GM12801 (cell line): Measurements from ENCODE around the gene ZNF496.

Source experiments
- TF ChIP-seq, protein P1 (sequence below): IDR thresholded peaks from one replicate; pipeline ENCODE4 v1.5.1; 2011; ENCODE audit warnings: control low read depth; ENCODE audit not compliant: insufficient read length; ENCODE audit errors: extremely low read depth

ZNF496 gene

DNA sequence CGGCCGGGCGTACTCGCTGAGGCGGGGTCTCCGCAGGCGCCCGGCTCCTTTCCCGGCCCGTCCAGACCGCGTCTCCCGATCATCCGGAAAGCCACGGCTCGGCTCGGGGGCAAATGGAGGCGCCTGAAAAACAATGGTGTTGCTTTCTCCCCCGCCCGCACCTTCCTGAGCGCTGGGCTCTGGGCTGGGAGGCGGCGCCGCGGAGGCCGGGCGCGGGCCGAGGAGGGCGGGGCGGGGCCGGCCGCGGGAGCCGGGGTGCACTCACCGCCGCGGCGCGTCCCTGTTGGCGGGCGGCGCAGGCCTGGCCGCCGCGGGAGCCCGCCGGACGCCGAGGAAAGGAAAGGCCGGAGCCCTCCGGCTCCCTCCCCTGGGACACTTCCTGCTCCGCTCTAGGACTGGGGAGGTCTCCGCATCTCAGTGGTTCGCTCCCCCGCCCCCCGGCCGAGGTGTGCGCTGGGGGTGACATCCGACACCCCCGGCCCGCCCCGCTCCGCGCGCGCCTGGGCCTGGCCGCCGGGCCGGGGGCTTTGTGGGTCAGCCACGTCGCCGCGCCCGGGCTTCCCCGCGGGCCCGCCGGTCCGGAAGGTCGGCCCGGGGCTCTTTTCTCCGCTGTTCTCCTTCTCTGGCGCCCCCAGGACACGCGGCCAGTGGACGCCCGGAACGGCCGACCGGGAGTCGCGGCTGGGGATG is at the start of gene ZNF496:
Gene ZNF496, minus strand, starts transcription at position 343 of the 690 bp plus-strand sequence. CDS start 2,289 bp downstream, outside the sequence.
- TF ChIP-seq, protein P1, sequence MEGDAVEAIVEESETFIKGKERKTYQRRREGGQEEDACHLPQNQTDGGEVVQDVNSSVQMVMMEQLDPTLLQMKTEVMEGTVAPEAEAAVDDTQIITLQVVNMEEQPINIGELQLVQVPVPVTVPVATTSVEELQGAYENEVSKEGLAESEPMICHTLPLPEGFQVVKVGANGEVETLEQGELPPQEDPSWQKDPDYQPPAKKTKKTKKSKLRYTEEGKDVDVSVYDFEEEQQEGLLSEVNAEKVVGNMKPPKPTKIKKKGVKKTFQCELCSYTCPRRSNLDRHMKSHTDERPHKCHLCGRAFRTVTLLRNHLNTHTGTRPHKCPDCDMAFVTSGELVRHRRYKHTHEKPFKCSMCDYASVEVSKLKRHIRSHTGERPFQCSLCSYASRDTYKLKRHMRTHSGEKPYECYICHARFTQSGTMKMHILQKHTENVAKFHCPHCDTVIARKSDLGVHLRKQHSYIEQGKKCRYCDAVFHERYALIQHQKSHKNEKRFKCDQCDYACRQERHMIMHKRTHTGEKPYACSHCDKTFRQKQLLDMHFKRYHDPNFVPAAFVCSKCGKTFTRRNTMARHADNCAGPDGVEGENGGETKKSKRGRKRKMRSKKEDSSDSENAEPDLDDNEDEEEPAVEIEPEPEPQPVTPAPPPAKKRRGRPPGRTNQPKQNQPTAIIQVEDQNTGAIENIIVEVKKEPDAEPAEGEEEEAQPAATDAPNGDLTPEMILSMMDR: no peak

DNA sequence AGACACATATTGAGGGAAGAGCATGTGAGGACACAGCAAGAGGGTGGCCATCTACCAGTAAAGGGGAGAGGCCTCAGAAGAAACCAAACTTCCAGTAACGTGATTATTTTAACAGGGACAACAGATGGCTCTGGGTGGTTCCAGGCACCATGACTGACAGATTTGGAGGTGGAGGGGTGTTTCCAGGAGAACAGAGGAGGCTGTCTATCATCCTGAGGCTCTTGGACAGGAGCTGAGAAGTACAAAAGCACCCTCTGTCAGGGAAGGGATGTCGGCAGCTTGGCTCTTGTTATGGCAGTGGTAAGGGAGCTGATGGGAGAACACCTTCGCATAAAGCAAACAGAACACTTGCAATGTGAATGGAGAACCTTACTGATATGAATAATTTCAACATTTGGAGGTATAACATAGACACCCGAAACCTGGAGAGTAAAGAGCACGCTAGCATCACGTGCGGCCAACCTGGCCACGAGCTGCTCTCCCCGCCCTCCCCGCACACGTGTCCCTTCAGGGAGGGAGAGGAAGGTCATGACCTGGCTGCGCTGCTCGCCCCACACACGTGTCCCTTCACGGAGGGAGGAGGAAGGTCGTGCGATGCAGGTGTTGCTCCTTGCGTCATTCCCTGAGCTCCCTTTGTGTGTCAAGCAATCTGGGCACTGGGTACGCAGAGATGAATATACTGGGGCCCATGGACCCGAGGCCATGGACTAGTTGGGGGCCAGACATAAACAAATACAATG is 46.8 kb upstream of the ZNF496 start:
- TF ChIP-seq, protein P1: no peak

DNA sequence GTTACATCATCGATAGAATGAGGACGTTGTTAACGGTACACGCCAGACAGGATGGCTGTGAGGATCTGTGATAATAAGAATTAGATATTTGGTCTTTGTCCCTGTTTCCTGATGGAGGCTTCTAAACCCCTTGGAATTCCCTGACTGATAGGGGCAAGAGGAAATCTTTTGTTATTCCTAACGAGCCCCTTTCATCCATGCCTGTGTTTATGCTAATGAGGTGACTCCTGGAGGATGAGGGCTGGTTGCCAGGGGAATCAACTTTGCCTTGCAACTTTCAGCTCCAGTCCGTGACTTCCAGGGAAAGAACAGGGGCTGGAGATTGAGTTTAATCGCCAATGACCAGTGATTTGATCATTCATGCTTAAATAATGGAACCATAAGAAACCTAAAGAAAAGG is 45.0 kb upstream of the ZNF496 start:
- TF ChIP-seq, protein P1: no peak

DNA sequence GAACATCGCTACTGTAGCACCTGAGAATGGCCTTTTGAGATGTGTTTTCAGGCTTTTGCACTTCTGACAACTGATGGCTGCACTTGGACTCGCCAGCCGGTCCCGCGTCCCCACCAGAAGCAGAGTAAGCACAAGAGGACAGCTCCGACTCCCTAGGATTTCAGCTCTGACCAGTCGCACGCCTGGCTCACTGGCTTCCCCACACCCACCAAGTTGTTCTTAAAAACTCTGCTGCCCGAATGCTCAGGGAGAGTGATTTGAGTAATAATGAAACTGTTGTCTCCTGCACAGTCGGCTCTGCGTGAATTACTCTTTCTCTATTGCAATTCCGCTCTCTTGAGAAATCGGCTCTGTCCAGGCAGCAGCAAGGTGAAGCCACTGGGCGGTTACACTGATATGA is 44.1 kb upstream of the ZNF496 start:
- TF ChIP-seq, protein P1: no peak

DNA sequence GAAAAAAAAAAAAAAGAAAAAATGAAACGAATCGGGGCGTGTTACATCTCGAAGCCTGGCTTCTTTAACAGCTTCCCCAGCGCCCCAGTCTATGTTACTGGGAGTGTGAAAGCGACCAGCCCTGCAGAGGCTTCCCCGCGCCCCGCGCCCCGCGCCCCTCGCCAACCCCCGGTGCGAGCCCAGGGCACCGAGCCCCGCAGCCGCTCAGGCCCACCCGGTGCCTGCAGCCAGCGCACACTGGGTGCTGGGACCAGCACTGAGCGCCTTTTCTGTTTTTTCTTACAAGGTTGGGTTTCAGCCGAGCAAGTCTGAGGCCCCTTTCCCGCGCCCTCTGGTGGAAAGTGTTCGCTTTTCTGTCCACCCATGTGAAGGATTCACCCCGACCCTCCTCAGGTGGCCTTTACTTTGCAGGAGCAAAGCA is 42.1 kb upstream of the ZNF496 start:
- TF ChIP-seq, protein P1: no peak

DNA sequence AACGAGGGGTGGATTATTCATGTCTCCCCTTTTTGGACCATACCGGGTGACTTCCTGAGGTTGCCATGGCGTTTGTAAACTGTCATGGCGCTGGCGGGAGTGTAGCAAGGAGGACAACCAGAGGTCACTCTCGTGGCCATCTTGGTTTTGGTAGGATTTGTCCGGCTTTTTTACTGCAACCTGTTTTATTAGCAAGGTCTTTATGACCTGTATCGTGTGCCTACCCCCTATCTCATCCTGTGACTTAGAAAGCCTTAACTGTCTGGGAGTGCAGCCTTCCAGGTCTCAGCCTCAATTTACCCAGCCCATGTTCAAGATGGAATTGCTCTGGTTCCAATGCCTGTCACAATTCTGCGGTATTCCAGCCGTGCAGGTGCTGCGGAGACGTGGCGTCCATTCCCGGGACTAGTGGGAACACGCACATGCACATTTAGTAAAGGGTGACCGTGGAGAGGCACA is 40.2 kb upstream of the ZNF496 start:
- TF ChIP-seq, protein P1: no peak

DNA sequence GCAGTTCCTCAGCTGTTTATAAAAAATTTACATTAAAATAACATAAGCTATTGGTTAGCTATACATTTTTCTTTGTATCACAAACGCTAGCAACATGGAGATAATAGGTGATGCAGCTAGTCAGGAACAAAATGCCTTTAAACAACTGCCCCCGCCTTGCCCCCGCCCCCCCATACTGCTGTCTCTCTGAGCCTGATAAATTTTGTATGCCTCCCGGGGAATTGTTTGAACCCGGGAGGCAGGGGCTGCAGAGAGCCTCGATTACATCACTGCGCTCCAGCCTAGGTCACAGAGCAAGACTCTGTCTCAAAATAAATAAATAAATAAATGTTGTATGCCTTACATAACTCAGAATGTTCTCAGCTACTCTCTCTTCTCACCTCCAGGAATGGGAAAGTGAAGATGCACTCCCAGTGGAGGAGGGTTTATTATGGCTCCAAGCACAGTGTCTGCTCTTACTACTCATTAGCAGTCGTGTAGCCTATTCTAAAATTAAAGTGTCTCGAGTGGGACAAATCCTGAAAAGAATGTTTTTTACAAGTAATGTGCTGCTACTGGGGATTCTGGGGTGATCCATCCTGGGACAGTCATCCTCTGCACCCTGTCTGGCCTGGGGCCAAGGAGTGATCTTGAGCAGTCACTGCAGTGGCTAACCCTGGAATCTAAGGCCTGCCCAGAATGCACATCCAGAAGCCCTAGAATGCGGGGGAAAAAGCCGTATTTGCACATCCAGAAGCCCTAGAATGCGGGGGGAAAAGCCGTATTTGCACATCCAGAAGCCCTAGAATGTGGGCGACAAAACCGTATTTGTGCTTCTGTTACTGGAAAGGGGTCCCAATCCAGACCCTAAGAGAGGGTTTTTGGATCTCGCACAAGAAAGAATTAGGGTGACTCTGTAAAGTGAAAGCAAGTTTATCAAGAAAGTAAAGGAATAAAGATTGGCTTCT is 39.4 kb upstream of the ZNF496 start:
- TF ChIP-seq, protein P1: no peak
